Adrenal gland (tissue), 12 donors: ENCODE results near the gene RFXAP. TPM values are rescaled to one million over a fixed set of nuclear protein-coding genes. Genes with fewer than 3 reads are reported as not detected.

Experiments
- DNase-seq, 7 donors: peaks; one replicate each; pipeline ENCODE4 v3.0.0-alpha.2; 2019 to 2020
- H3K27ac ChIP-seq, 5 donors: fragments of 200-600 bp; sonication (generic) in 4 of 5; 1 replicate in 3 of 5; 2 replicates in 2 of 5; pipeline versions ENCODE4 v1.5.1 to v1.8.0; 2016 to 2020; ENCODE audit warnings: mild to moderate bottlenecking in 1 of 5
- H3K27me3 ChIP-seq: fragments of 200-600 bp; 2 replicates; pipeline ENCODE4 v1.8.0; 2021
- H3K36me3 ChIP-seq, 2 donors: fragments of 200-600 bp; replicated peaks in 1 of 2; 1 replicate in 1 of 2; 2 replicates in 1 of 2; pipeline versions ENCODE4 v1.5.1 to v1.8.0; 2018 to 2022
- H3K4me1 ChIP-seq, 2 donors: fragments of 200-600 bp; replicated peaks in 1 of 2; 1 replicate in 1 of 2; 2 replicates in 1 of 2; pipeline versions ENCODE4 v1.5.1 to v1.8.0; 2018 to 2021
- H3K4me3 ChIP-seq, 4 donors: fragments of 200-600 bp; sonication (generic) in 3 of 4; one replicate each; pipeline ENCODE4 v1.5.1; 2016 to 2018
- H3K9me3 ChIP-seq, 3 donors: fragments of 200-600 bp; sonication (generic) in 1 of 3; replicated peaks in 1 of 3; 1 replicate in 2 of 3; 2 replicates in 1 of 3; pipeline versions ENCODE4 v1.5.1 to v1.8.0; 2016 to 2021
- POLR2A ChIP-seq, 2 donors: fragments of 450-650 bp; IDR thresholded peaks; one replicate each; pipeline ENCODE4 v1.6.1; 2017; ENCODE audit warnings: antibody characterized with exemption in 2 of 2, mild to moderate bottlenecking in 2 of 2, moderate library complexity in 1 of 2
- WGBS, 4 donors: extraction: QIAGEN DNeasy Blood & Tissue Kit in 2 of 4; methylation state at CpG; one replicate each; pipeline versions ENCODE4 v1.1.5 to v1.1.7; 2013 to 2017; 5-methylcytosine and 5-hydroxymethylcytosine counted together
- intact Hi-C, 2 donors: fragments of 100-400 bp; cut with DNase I; formaldehyde crosslinking; loops; one replicate each; pipeline versions ENCODE4 v1.14.1 to v1.15.0; 2022 to 2023
- polyA plus RNA-seq, 3 donors: library from polyadenylated mRNA; stranded (reverse); fragments of 200-250 nt in 2 of 3; fragments of 350-450 nt in 1 of 3; fragmentation: Illumina TruSeq in 1 of 3; extraction: RNeasy Lipid Tissue Mini Kit (QIAGEN cat#74804) in 1 of 3; gene quantifications; one replicate each; pipeline ENCODE4 v1.2.3, GENCODE V29; 2013 to 2014
- total RNA-seq, 9 donors: library from RNA; depleted of rRNA in 4 of 9; stranded (reverse); fragments of >200 nt in 4 of 9; fragments of 120-200 nt in 1 of 9; fragmentation: NEBNext Ultra II Directional in 1 of 9; extraction: Animal tissue kit (Norgen Biotek cat#: 25700) in 1 of 9; gene quantifications; one replicate each; pipeline versions ENCODE4 v1.1.0 to v1.2.4, GENCODE V29; 2013 to 2023
- TF ChIP-seq, protein P1 (sequence below), 6 experiments: fragments of 450-650 bp in 4 of 6; fragments of 200-600 bp in 2 of 6; sonication (generic) in 1 of 6; IDR thresholded peaks; 1 replicate in 5 of 6; 2 replicates in 1 of 6; pipeline versions ENCODE4 v1.5.1 to v1.8.0; 2016 to 2021; ENCODE audit warnings: antibody characterized with exemption in 6 of 6, mild to moderate bottlenecking in 2 of 6, moderate library complexity in 1 of 6
- donor health status: healthy with polysubstance abuse.
- donor health status: Bipolar disorder and iron deficiency.
- donor health status: DM: yes; HTN: yes; CAD: no.
- donor health status: DM: no; HTN: no; CAD: no.
- donor health status: DM: no; HTN: no; CAD: no.
- donor health status: DM: yes; HTN: yes; CAD: no.

Gene RFXAP
- total and polyA plus RNA-seq, 12 donors: 1.1 to 4.9 (median 2.1) TPM

DNA sequence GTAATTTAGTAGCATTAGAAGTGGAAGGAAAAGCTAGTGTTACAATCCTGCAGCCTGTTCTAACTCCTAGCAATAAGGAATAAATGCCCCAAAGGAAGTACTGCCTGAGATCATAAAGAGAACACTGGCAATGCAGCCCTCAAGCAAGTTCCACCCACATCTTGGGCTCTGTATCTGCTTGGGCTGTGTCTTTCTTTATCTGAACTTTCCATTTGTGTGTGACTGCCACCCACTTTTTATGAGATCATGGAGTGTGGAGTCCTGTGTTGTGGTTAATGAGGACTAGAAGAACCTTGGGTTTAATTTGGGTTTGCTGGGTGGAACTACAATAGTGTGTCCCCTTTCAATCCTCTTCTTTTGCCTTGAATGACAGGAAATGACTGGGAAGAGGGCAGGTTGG is 38.2 kb downstream of the RFXAP start:
- Histone ChIP-seq H3K9me3 (no peaks in the 10 kb centered on the region), H3K27ac (no peak overlapping the region), H3K36me3 (no peaks in the 10 kb centered on the region), H3K4me1 (no peaks in the 10 kb centered on the region), H3K4me3 (no peak overlapping the region), H3K27me3 (no peaks in the 10 kb centered on the region)
- DNase-seq: no peak
- TF ChIP-seq, protein P1, sequence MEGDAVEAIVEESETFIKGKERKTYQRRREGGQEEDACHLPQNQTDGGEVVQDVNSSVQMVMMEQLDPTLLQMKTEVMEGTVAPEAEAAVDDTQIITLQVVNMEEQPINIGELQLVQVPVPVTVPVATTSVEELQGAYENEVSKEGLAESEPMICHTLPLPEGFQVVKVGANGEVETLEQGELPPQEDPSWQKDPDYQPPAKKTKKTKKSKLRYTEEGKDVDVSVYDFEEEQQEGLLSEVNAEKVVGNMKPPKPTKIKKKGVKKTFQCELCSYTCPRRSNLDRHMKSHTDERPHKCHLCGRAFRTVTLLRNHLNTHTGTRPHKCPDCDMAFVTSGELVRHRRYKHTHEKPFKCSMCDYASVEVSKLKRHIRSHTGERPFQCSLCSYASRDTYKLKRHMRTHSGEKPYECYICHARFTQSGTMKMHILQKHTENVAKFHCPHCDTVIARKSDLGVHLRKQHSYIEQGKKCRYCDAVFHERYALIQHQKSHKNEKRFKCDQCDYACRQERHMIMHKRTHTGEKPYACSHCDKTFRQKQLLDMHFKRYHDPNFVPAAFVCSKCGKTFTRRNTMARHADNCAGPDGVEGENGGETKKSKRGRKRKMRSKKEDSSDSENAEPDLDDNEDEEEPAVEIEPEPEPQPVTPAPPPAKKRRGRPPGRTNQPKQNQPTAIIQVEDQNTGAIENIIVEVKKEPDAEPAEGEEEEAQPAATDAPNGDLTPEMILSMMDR (IDR thresholded peaks at IDR 0.05): no peak
- no peak for TF ChIP-seq POLR2A (IDR thresholded peaks at IDR 0.05)
- intact Hi-C loops: loop anchor here in 1 of 2 donors (10.0 kb wide), 1 partner anchor 118 kb away; no protein-coding TSS in a partner anchor

DNA sequence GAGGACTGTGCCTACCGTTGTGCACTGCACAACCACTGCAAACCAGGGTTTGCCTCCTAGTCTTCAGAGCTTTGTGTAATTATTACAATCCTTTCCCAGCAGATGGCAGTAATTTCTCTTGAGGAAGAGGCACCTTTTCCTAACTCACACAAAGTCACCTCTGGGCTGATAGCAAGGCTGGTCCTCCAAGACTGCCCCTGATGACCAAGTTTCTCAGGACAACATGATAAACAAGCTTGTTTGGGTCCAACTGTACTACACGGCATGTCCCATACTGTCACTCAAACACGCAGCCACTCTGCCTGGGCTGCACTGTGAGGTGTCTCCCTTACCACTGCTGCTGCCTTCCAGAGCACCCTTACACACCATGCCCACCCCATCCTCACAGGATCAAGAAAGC is 39.3 kb downstream of the RFXAP start:
- intact Hi-C loops: loop anchor here in 1 of 2 donors (10.0 kb wide), 1 partner anchor 117 kb away; no protein-coding TSS in a partner anchor
- Histone ChIP-seq H3K4me1 (no peaks in the 10 kb centered on the region), H3K27me3 (no peaks in the 10 kb centered on the region), H3K9me3 (no peaks in the 10 kb centered on the region), H3K4me3 (no peak overlapping the region), H3K27ac (no peak overlapping the region), H3K36me3 (no peaks in the 10 kb centered on the region)
- DNase-seq: no peak
- 22 to 37% (median 27%) methylated on average over 3 of the region's 3 CpGs for WGBS, 4 donors
- TF ChIP-seq POLR2A (IDR thresholded peaks at IDR 0.05): no peak
- TF ChIP-seq, protein P1 (IDR thresholded peaks at IDR 0.05): peak in 5 of 6 experiments; percentile 24 to 50 (median 48)

DNA sequence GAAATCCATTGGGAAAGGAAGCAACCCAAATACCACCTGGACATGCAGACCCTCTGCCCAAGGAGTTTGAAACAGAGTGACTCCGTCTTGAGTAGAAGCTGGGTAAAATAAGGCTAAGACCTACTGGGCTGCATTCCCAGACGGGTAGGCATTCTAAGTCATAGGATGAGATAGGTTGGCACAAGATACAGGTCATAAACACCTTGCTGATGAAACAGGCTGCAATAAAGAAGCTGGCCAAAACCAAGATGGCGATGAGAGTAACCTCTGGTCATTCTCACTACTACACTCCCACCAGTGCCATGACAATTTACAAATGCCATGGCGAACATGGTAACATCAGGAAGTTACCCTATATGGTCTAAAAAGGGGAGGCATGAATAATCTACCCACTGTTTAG is 40.2 kb downstream of the RFXAP start:
- TF ChIP-seq, protein P1 (IDR thresholded peaks at IDR 0.05): no peak
- no peak for TF ChIP-seq POLR2A (IDR thresholded peaks at IDR 0.05)
- WGBS, 4 donors: 79 to 88% (median 83%) methylated on average over 4 of the region's 4 CpGs
- Histone ChIP-seq H3K36me3 (no peaks in the 10 kb centered on the region), H3K4me3 (no peak overlapping the region), H3K27me3 (no peaks in the 10 kb centered on the region), H3K27ac (no peak overlapping the region), H3K4me1 (no peaks in the 10 kb centered on the region), H3K9me3 (no peaks in the 10 kb centered on the region)
- DNase-seq: no peak
- intact Hi-C loops: loop anchor here in 1 of 2 donors (10.0 kb wide), 1 partner anchor 116 kb away; no protein-coding TSS in a partner anchor

DNA sequence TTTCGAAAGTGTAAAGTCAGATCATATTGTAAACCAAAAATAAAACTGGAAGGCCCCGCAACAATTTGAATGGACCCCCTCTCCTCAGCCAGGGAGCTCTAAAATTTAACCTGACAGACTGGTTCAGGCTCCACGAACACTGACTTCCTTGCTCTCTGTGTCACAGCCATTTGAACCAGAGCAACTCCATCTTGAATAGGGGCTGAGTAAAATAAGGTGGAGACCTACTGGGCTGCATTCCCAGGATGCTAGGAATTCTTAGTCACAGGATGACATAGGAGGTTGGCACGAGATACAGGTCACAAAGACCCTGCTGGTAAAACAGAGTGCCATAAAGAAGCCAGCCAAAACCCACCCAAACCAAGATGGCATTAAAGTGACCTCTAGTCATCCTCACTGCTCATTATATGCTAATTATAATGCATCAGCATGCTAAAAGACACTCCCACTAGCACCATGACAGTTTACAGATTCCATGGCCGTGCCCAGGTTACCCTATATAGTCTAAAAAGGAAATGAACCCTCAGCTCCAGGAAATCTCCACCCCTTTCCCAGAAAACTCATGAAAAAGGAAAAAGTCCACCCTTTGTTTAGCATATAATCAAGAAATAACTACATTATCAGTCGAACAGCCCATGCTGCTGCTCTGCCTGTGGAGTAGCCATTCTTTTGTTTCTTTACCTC is 43.1 kb downstream of the RFXAP start:
- WGBS, 4 donors: 71 to 82% (median 79%) methylated on average over 6 of the region's 6 CpGs
- DNase-seq: no peak
- no peaks in the 10 kb centered on the region for H3K27me3 ChIP-seq
- no peaks in the 10 kb centered on the region for H3K36me3 ChIP-seq
- no peak overlapping the region for H3K27ac ChIP-seq
- no peak overlapping the region for H3K4me3 ChIP-seq
- no peaks in the 10 kb centered on the region for H3K4me1 ChIP-seq
- no peaks in the 10 kb centered on the region for H3K9me3 ChIP-seq
- intact Hi-C loops: no loop called here
- no peak for TF ChIP-seq POLR2A (IDR thresholded peaks at IDR 0.05)
- TF ChIP-seq, protein P1 (IDR thresholded peaks at IDR 0.05): no peak
